Measurements from ENCODE around the gene PSG6.
"Not testable (repeated sequence)": the region's sequence is repeated elsewhere in the genome, so short reads cannot be mapped to it uniquely, and the experiment has no call there.

PSG6 gene

GRCh38 chr19:42900561-42900960 lies 17.1 kb downstream of the PSG6 start:
- not testable (repeated sequence) for DNase-seq

DNA sequence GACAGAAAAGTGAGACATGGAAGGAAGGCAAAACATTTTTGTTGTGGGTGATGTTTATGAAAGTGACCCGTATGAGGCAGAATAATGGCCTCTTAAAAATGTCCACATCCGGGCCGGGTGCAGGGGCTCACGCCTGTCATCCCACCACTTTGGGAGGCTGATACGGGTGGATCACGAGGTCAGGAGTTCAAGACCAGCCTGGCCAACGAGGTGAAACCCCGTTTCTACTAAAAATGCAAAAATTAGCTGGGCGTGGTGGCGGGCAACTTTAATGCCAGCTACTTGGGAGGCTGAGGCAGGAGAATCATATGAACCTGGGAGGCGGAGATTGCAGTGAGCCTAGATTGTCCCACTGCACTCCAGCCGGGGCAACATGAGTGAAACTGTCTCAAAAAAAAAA lies 18.0 kb downstream of the PSG6 start:
- not testable (repeated sequence) for DNase-seq

DNA sequence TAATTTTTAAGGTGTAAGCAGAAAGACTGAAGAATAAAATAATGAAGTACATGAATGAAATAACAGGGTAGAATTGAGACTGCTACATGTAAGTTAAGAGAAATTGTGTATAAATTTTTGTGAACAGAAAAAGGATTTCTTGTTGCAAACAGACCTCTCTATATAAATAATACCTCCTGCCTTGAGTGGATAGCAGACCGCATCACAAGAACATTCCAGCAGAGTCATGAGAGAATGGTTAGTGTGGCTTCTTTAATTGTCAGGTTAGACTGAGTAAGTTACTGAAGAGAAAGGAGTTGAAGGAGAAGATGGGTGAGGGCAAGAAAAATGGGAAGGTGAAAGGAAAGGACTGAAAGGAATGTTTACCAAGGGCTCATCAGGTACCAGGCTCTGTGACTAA lies 18.6 kb downstream of the PSG6 start:
- DNase-seq, result not testable (repeated sequence)

GRCh38 chr19:42898656-42899055 lies 19.0 kb downstream of the PSG6 start:
- DNase-seq, result not testable (repeated sequence)

- DNase-seq, result not testable (repeated sequence)
Measured at GRCh38 chr19:42897729-42898128, 20.0 kb downstream of the PSG6 start.

DNA sequence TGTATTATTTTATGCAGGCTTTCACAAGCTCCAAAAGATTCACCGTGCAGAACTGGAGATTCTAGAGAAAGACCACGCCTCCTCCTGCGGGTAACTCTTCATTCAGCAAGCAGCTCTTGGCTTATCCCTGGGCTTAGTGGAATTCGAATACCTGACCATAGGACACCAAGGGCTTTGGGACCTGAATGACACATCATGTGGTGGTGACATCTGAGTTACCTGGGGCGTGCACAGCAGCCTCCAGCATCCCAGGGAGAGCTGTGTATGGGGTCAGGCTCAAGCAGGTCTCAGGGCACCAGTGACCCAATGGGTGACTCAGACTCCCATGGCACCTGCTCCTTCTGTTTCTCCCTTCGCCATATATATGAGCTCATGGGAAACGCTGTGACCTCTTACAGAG lies 27.2 kb downstream of the PSG6 start:
- DNase-seq, result not testable (repeated sequence)

DNA sequence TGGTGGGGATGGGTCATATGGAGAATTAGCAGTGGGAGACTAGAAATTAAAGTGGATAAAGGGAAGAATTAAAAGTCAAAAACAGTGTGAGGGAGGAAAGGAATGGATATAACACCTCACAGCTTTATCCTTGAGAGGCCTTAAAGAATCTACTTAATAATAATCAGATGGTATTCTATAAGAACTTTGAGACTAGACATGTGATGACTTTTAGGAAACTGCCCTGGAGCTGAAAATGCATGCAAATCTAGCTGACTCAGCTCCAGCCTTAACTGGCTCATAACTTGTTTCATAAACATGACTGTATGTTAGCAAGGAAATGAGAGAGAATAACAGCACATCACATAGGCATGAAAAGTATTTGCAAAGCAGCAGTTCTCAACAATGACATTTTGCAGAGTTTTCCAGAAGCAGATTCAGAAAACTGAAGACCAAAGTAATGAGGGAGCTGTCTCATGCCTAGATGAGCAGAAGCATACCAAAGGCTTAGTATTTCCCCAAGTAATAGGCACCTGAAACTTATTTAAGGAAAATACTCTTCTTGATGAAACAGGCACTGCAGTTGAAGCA lies 29.7 kb downstream of the PSG6 start:
- not testable (repeated sequence) for DNase-seq

- not testable (repeated sequence) for DNase-seq
Measured at GRCh38 chr19:42882730-42883129, 35.0 kb downstream of the PSG6 start.

- DNase-seq, result not testable (repeated sequence)
Measured at GRCh38 chr19:42882010-42882409, 35.7 kb downstream of the PSG6 start.

DNA sequence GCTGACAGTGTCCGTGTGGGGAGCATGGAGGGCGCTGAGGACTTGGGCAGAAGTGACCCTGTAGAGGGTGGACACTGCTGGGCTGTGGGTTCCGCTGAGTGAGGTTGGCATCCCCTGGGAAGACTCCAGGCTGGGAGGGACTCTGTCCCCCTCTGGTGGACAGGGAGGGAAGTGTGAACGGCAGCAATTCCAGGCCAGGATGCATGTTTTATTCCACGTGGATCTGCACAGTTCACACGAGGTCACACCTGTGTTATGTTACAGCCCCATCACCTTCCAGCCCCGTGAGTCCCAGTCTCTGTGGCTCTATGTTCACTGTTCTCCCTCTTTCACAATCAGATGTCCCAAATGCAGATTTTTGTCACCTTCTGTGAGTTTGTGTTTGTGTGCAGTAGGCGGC lies 36.4 kb downstream of the PSG6 start:
- not testable (repeated sequence) for DNase-seq

- not testable (repeated sequence) for DNase-seq
Measured at GRCh38 chr19:42880621-42881020, 37.1 kb downstream of the PSG6 start.

DNA sequence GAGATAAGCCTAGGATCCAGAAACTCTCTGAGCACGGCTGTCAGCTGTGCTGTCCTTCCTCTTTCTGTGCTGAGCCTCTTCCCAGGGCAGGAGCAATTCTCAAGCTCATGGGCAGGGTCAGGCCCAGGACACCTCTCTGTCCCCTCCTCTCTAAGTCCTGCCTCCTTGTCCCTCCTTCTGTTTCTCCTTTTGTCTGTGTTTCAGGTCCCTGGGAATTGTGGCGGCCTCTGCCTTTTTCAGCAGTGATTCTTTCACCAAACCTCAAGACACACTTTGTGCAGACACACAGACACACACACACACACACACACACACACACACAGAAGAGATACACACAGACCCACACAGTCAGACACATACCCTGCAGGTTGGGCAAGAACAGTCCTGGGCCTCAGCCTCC lies 38.1 kb downstream of the PSG6 start, which contains the start of gene PSG1:
Gene PSG1, minus strand, starts transcription at position 101 of the 400 bp plus-strand sequence. CDS start 132 bp downstream, outside the sequence.
- DNase-seq, result no peak

GRCh38 chr19:42876596-42876995 lies 41.1 kb downstream of the PSG6 start:
- not testable (repeated sequence) for DNase-seq

- DNase-seq, result not testable (repeated sequence)
Measured at GRCh38 chr19:42875881-42876280, 41.8 kb downstream of the PSG6 start.

- not testable (repeated sequence) for DNase-seq
Measured at GRCh38 chr19:42874901-42875813, 42.5 kb downstream of the PSG6 start.

DNA sequence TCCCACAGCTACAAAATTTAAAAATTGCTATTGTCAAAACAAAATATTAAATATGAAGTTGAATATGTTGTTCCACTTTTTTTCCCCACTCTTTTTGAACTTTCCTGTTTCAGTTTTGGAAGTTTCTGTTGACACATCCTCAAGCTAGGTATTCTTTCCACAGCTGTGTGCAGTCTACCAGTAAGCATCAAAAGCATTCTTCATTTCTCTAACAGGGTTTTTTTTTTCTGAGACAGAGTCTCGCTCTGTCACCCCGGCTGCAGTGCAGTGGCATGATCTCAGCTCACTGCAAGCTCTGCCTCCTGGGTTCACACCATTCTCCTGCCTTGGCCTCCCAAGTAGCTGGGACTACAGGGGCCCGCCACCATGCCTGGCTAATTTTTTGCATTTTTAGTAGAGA lies 43.6 kb downstream of the PSG6 start:
- DNase-seq, result not testable (repeated sequence)

GRCh38 chr19:42872608-42873007 lies 45.1 kb downstream of the PSG6 start:
- no peak for DNase-seq

GRCh38 chr19:42857544-42857867 lies 60.2 kb downstream of the PSG6 start:
- DNase-seq, result no peak

- DNase-seq, result not testable (repeated sequence)
Measured at GRCh38 chr19:42856866-42857543, 60.7 kb downstream of the PSG6 start.

DNA sequence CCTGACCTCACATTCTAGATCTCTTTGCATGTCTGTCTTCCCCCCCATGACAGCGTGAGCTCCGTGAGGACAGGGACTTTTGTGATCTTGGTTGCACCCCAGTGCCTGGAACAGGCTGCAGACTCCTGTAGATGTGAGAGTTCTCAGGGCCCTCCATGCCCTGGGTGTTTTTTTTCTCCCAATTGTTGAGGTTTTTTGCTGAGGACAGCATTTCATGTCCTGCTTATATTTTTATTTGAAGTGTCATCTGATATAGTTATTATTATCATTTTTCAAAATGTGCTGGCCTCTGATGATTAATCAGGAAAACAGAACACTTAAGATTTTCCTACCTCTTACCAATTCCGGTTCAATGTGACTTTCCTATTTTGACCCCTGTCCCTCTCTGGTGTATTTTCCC lies 62.9 kb downstream of the PSG6 start:
- DNase-seq, result not testable (repeated sequence)

- DNase-seq, result not testable (repeated sequence)
Measured at GRCh38 chr19:42853231-42853630, 64.5 kb downstream of the PSG6 start.

GRCh38 chr19:42852821-42853220 lies 64.9 kb downstream of the PSG6 start:
- not testable (repeated sequence) for DNase-seq

Data from activated CD4-positive, alpha-beta T cell treated with anti-CD3 and anti-CD28 coated beads, Interleukin-2, Interleukin-6, amounts not matched to agents 100 ng/mL and 50 ng/mL, durations not matched to agents 16 hours and 8 hours (primary cell).